Measurements from ENCODE around the gene REEP6. TPM values are rescaled to one million over a fixed set of nuclear protein-coding genes. Genes with fewer than 3 reads are reported as not detected.

Gene REEP6
- total and polyA plus RNA-seq, 11 donors: 1.9 to 6.0 (median 3.6) TPM

DNA sequence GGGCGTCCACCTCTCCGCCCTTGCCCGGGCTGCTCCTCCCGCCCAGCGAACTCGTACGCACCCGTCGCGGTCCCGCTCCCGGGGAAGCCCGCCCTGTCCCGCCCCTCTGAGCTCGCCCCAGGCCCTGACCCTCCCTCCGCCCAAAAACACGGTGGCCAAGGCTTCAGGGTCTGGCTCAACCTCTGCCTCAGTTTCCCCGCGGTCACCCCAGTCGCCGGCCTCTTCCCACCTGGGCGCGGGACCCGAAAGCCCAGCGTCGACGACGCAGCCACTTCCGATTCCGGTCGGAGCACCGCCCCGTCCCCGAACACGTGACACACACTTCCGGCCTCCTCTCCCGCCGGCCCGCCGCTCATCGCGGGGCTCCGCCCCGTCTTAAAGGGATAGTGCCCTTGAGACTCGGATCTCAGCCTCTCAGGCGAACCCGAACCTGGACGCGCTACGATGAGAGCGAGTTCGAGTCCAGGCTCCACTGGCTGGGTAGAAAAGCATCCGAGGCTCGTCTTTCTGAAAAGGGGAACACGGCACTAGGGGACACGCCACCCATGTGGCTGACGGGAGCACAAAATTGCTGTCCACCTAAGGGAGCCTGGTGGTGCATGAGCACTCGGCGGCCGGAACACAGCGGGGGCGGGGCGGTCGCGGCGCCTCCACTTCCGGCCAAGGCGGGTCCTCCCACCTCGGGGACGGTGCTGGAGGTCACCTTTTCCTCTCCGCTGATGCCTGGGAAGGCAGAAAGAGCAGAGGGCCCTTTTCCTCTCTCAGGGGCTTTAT lies 11.9 kb upstream of the REEP6 start, which contains the start of gene C19orf25:
Gene C19orf25, minus strand, starts transcription at position 282 of the 774 bp plus-strand sequence. CDS start 312 bp downstream, outside the sequence.
- TF ChIP-seq, protein P1, sequence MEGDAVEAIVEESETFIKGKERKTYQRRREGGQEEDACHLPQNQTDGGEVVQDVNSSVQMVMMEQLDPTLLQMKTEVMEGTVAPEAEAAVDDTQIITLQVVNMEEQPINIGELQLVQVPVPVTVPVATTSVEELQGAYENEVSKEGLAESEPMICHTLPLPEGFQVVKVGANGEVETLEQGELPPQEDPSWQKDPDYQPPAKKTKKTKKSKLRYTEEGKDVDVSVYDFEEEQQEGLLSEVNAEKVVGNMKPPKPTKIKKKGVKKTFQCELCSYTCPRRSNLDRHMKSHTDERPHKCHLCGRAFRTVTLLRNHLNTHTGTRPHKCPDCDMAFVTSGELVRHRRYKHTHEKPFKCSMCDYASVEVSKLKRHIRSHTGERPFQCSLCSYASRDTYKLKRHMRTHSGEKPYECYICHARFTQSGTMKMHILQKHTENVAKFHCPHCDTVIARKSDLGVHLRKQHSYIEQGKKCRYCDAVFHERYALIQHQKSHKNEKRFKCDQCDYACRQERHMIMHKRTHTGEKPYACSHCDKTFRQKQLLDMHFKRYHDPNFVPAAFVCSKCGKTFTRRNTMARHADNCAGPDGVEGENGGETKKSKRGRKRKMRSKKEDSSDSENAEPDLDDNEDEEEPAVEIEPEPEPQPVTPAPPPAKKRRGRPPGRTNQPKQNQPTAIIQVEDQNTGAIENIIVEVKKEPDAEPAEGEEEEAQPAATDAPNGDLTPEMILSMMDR (IDR thresholded peaks at IDR 0.05): no peak
- TF ChIP-seq POLR2A (IDR thresholded peaks at IDR 0.05): peak in 1 of 2 donors; percentile 77
- H3K27ac ChIP-seq: peak within 1 kb of the TSS; percentile 27 to 82 (median 70)
- peaks cover 0 to 33% (median 3%) of the 10 kb centered on the region in 9 donors for H3K36me3 ChIP-seq
- no peaks in the 10 kb centered on the region for H3K9me3 ChIP-seq
- peaks cover 0 to 30% (median 23%) of the 10 kb centered on the region in 12 donors for H3K4me1 ChIP-seq
- H3K4me3 ChIP-seq: peak within 1 kb of the TSS; percentile 80 to 99 (median 94)
- ATAC-seq (peak; percentile 94 to 98 (median 96)), DNase-seq (peak; percentile 94 to 98 (median 96))
- WGBS, 4 donors: 0 to 1% (median 0%) methylated on average over 37 to 71 of the region's 71 CpGs
- intact Hi-C loops (cut with DNase I): loop anchor here in 1 of 10 donors (1.0 kb wide), 1 partner anchor 11 kb away; the partner anchor contains the start of gene PCSK4
- no peaks in the 10 kb centered on the region for H3K27me3 ChIP-seq

DNA sequence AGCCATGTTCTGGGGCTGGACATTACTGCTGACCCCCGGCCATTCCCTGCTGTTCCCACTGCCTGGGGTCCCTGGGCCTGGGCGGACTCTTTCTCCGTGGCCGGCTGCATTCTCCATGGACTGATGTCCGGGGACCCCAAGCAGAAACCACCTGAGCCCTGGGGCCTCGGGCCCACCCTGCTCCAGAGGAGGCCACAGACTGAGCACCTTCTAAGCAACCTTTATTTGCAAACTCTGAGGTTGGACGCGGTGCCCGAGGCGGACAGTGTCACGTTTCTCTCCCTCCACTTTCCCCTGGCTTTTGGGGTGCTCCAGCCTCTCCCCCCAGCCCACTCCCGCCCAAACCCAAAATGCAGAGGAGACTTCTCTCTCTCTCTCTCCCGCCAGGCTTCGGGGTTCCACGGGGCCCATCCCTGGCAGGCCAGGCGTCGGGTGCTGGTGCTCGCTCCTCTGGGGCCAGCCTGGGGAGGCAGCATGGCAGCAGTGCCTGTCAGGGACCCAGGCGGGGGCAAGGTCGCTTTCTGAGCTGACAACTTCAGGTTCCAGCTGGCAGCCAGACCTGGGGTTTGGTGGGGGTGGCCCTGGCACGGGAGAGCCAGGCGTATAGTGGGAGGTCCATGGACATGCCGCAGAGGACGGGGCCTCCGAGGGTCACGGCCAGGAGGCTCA lies 9.6 kb upstream of the REEP6 start:
- no peak overlapping the region for H3K4me3 ChIP-seq
- no peaks in the 10 kb centered on the region for H3K27me3 ChIP-seq
- no peaks in the 10 kb centered on the region for H3K9me3 ChIP-seq
- H3K4me1 ChIP-seq: peaks cover 0 to 24% (median 18%) of the 10 kb centered on the region in 12 donors
- intact Hi-C loops (cut with DNase I): no loop called here
- TF ChIP-seq, protein P1 (IDR thresholded peaks at IDR 0.05): no peak
- no peak for TF ChIP-seq POLR2A (IDR thresholded peaks at IDR 0.05)
- no peak overlapping the region for H3K27ac ChIP-seq
- peak in 2 of 5 donors; percentile 17 to 59 for DNase-seq
- H3K36me3 ChIP-seq: peaks cover 0 to 13% (median 0%) of the 10 kb centered on the region in 9 donors
- no peak for ATAC-seq
- 85 to 93% (median 89%) methylated on average over 18 to 26 of the region's 26 CpGs for WGBS, 4 donors

DNA sequence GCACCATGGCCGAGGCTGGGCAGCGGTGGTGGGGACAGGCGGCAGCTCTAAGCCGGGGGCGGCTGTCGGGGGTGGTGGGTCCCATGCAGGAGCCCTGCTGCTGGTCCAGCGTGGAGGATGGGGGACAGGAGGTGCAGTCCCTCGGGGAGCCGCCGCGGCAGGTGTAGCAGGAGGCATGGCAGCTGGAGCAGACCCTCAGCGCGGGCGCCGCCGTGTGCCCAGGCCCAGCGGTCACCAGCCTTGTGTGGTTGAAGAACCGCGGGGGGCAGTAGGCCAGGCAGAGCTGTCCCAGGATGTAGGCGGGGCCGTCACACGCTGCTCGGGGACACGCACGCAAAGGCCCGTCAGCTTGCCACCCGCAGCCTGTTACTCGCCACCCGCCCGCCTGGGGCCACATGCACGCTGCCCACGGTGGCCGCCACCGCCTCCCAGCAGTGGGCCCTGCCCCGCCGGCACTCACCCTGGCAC lies 9.1 kb upstream of the REEP6 start:
- TF ChIP-seq POLR2A (IDR thresholded peaks at IDR 0.05): no peak
- intact Hi-C loops (cut with DNase I): no loop called here
- Histone ChIP-seq H3K27me3 (no peaks in the 10 kb centered on the region), H3K9me3 (no peaks in the 10 kb centered on the region), H3K27ac (no peak overlapping the region), H3K4me1 (peaks cover 0 to 24% (median 18%) of the 10 kb centered on the region in 12 donors), H3K36me3 (peaks cover 0 to 8% (median 0%) of the 10 kb centered on the region in 9 donors), H3K4me3 (no peak overlapping the region)
- DNase-seq (peak in 1 of 5 donors; percentile 19), ATAC-seq (no peak)
- WGBS, 4 donors: 87 to 92% (median 91%) methylated on average over 29 to 36 of the region's 36 CpGs

DNA sequence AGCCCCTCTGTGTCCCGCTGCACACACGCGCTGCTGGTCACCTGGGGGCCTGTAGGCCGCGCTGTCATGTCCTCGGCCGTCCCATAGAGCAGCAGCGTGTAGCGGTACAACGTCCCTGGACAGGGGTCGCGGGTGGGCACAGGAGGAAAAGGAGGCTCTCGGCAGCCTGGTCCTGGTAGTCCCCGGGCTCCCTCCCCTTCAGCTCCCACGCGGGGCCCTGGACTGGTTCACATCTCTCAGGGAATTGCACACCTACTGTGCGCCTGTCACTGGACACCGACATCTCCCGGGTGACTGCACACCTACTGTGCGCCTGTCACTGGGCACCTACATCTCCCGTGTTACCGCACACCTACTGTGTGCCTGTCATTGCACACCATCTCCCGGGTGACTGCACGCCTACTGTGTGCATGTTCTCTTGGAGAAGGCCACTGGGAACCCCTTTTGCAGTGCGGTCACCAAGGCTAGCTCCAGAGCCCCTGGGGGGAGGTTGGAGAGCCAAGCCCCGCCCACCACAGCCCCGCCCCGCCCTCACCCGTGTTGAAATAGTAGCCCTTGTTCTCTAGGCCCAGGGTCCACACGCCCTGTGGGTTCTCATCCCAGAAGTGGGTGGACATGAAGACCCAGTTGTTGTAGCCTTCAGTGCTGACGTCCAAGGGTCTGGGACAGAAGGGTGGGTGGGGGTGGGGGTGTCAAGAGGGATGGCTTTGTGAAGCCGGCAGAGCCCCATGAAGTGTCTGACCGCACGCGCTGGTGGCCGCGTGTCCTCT lies 8.4 kb upstream of the REEP6 start:
- peaks cover 0 to 18% (median 17%) of the 10 kb centered on the region in 12 donors for H3K4me1 ChIP-seq
- H3K36me3 ChIP-seq: peaks cover 0 to 2% (median 0%) of the 10 kb centered on the region in 9 donors
- 79 to 84% (median 80%) methylated on average over 28 to 37 of the region's 37 CpGs for WGBS, 4 donors
- intact Hi-C loops (cut with DNase I): no loop called here
- H3K9me3 ChIP-seq: no peaks in the 10 kb centered on the region
- peak in 2 of 5 donors; percentile 16 to 59 for DNase-seq
- no peak for ATAC-seq
- no peaks in the 10 kb centered on the region for H3K27me3 ChIP-seq
- TF ChIP-seq POLR2A (IDR thresholded peaks at IDR 0.05): no peak
- TF ChIP-seq, protein P1 (IDR thresholded peaks at IDR 0.05): no peak
- no peak overlapping the region for H3K27ac ChIP-seq
- H3K4me3 ChIP-seq: no peak overlapping the region
